Measurements from ENCODE around the gene TSPAN18. TPM values are rescaled to one million over a fixed set of nuclear protein-coding genes. Genes with fewer than 3 reads are reported as not detected.

Gene TSPAN18
- total RNA-seq, 4 donors from 2014 or later, result 0.95 to 4.5 (median 2.3) TPM

- intact Hi-C loops (cut with DNase I; ENCODE audit: low total_unique reads), result no loop called here
- TF ChIP-seq POLR2A (IDR thresholded peaks at IDR 0.05) (no peak), CTCF (IDR thresholded peaks at IDR 0.05) (no peak)
- no peak overlapping the region for H3K4me3 ChIP-seq (ENCODE audit: low read depth, poor library complexity, severe bottlenecking)
- no peak for DNase-seq (ENCODE audit: low spot score in 2 of 2)
- 91 to 94% methylated on average over 11 of the region's 11 CpGs for WGBS, 2 donors
Observed at GRCh38 chr11:44742508-44743246, 15.9 kb downstream of the TSPAN18 start.

GRCh38 chr11:44743326-44743725, 16.6 kb downstream of the TSPAN18 start:
- intact Hi-C loops (cut with DNase I; ENCODE audit: low total_unique reads), result no loop called here

DNA sequence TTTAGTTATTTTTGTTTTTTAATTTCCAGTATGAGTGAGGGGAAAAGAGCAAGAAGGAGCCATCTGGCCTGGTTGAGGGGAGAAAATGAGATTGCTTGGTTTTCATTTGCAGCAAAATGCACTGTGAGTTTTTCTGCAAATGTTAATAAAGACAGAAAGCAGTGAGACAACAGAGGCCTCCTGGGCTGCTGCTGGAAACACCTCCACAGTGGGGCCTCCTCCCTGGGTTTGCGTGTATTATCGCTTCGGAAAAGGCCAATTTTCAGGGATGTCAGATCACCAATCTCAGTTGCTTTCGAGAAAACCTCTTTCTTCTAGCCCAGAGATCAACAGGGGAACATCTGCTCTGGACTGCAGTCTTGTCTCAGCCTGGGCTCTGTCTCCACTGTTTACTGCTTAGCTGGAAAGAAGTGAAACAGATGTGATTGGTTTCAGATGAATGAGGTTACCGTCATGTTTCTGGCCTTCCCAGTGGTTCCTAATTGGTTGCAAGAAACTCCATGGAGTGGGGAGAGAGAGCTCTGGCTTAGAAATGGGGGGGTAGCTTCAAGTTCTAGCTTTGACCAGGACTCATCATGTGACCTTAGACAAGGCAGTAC, 17.3 kb downstream of the TSPAN18 start:
- H3K4me3 ChIP-seq (ENCODE audit: low read depth, poor library complexity, severe bottlenecking), result no peak overlapping the region
- TF ChIP-seq POLR2A (IDR thresholded peaks at IDR 0.05), result no peak
- TF ChIP-seq CTCF (IDR thresholded peaks at IDR 0.05), result no peak
- no peak for DNase-seq (ENCODE audit: low spot score in 2 of 2)
- intact Hi-C loops (cut with DNase I; ENCODE audit: low total_unique reads), result no loop called here
- WGBS, 2 donors, result 66 to 82% methylated on average over 5 of the region's 5 CpGs

More at GRCh38 chr11:44743326-44743725, 16.6 kb downstream of the TSPAN18 start:
- no peak for DNase-seq (ENCODE audit: low spot score in 2 of 2)
- H3K4me3 ChIP-seq (ENCODE audit: low read depth, poor library complexity, severe bottlenecking), result no peak overlapping the region
- WGBS, 2 donors, result 76 to 86% methylated on average over 12 of the region's 12 CpGs
- no peak for TF ChIP-seq POLR2A (IDR thresholded peaks at IDR 0.05)
- TF ChIP-seq CTCF (IDR thresholded peaks at IDR 0.05), result no peak

- WGBS, 2 donors, result 44 to 59% methylated on average over 6 of the region's 7 CpGs
Observed at GRCh38 chr11:44746894-44747293, 20.1 kb downstream of the TSPAN18 start.

GRCh38 chr11:44747316-44747715, 20.6 kb downstream of the TSPAN18 start:
- intact Hi-C loops (cut with DNase I; ENCODE audit: low total_unique reads), result no loop called here
- peak in 1 of 2 donors; percentile 15 for DNase-seq (ENCODE audit: low spot score in 2 of 2)
- TF ChIP-seq CTCF (IDR thresholded peaks at IDR 0.05) (no peak), POLR2A (IDR thresholded peaks at IDR 0.05) (no peak)
- WGBS, 2 donors, result 53 to 59% methylated on average over 7 of the region's 7 CpGs
- H3K4me3 ChIP-seq (ENCODE audit: low read depth, poor library complexity, severe bottlenecking), result no peak overlapping the region

More at GRCh38 chr11:44746894-44747293, 20.1 kb downstream of the TSPAN18 start:
- peak in 1 of 2 donors; percentile 80 for DNase-seq (ENCODE audit: low spot score in 2 of 2)
- TF ChIP-seq CTCF (IDR thresholded peaks at IDR 0.05) (no peak), POLR2A (IDR thresholded peaks at IDR 0.05) (no peak)
- no peak overlapping the region for H3K4me3 ChIP-seq (ENCODE audit: low read depth, poor library complexity, severe bottlenecking)
- intact Hi-C loops (cut with DNase I; ENCODE audit: low total_unique reads), result no loop called here
